Measurements from ENCODE around the gene CASD1.

DNA sequence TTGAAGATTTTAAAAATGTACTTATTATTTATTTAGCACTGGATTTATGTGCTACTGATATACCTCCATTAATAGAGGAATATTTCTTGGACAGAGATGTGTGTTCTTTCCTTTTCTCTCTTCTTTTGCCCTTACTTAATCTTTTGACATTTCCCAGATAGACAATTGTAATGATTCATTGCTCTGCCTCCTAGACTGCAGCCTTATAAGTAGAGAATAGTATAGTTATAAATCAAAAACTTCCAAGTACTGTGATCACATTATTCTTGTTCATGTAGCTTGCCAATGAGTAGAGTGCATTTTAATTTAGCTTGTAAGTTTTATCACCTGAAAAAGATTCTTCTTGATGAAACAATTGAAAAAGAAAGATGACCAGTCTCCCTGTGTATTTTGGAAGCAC is 47.6 kb downstream of the CASD1 start:
- TF ChIP-seq, protein P1, sequence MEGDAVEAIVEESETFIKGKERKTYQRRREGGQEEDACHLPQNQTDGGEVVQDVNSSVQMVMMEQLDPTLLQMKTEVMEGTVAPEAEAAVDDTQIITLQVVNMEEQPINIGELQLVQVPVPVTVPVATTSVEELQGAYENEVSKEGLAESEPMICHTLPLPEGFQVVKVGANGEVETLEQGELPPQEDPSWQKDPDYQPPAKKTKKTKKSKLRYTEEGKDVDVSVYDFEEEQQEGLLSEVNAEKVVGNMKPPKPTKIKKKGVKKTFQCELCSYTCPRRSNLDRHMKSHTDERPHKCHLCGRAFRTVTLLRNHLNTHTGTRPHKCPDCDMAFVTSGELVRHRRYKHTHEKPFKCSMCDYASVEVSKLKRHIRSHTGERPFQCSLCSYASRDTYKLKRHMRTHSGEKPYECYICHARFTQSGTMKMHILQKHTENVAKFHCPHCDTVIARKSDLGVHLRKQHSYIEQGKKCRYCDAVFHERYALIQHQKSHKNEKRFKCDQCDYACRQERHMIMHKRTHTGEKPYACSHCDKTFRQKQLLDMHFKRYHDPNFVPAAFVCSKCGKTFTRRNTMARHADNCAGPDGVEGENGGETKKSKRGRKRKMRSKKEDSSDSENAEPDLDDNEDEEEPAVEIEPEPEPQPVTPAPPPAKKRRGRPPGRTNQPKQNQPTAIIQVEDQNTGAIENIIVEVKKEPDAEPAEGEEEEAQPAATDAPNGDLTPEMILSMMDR (conservative IDR thresholded peaks at IDR 0.05; ENCODE audit: low read depth in 2 of 2): no peak
- TF ChIP-seq EZH2 (IDR thresholded peaks at IDR 0.05; ENCODE audit: low read depth, unreplicated experiment) (no peak), POLR2AphosphoS5 (IDR thresholded peaks at IDR 0.05; ENCODE audit: low read depth) (no peak)
